Neural progenitor cell (in vitro differentiated cells): ENCODE data around the gene SRGAP2B. TPM values are rescaled to one million over a fixed set of nuclear protein-coding genes. Genes with fewer than 3 reads are reported as not detected.
A peak's percentile ranks its signal among the peaks of the same experiment; 100 is the strongest.
"Not testable (repeated sequence)": the region's sequence is repeated elsewhere in the genome, so short reads cannot be mapped to it uniquely, and the experiment has no call there.

Experiments used
- DNase-seq: peaks from one replicate; pipeline ENCODE4 v3.0.0-alpha.2; 2016; ENCODE audit warnings: low spot score
- H2AFZ ChIP-seq: fragments of 200-600 bp; sonication (generic); replicated peaks from 2 replicates; pipeline ENCODE4 v1.6.1; 2016; ENCODE audit warnings: antibody characterized with exemption
- H3F3A ChIP-seq: fragments of 200-600 bp; sonication (generic); 2 replicates; pipeline ENCODE4 v1.6.1; 2016; ENCODE audit warnings: antibody characterized with exemption, low read depth
- H3K27ac ChIP-seq: fragments of 200-600 bp; sonication (generic); 2 replicates; pipeline ENCODE4 v1.5.1; 2016; ENCODE audit warnings: mild to moderate bottlenecking
- H3K27me3 ChIP-seq: fragments of 200-600 bp; sonication (generic); 2 replicates; pipeline ENCODE4 v1.6.1; 2016; ENCODE audit warnings: mild to moderate bottlenecking, moderate library complexity
- H3K36me3 ChIP-seq: fragments of 200-600 bp; sonication (generic); 2 replicates; pipeline ENCODE4 v1.5.1; 2016
- H3K4me1 ChIP-seq: fragments of 200-600 bp; sonication (generic); 2 replicates; pipeline ENCODE4 v1.6.1; 2016; ENCODE audit warnings: mixed run types
- H3K4me2 ChIP-seq: fragments of 200-600 bp; sonication (generic); 2 replicates; pipeline ENCODE4 v1.6.1; 2016
- H3K4me3 ChIP-seq: fragments of 200-600 bp; sonication (generic); 2 replicates; pipeline ENCODE4 v1.5.1; 2016
- H3K79me2 ChIP-seq: fragments of 200-600 bp; sonication (generic); 2 replicates; pipeline ENCODE4 v1.6.1; 2016; ENCODE audit warnings: low read depth
- H3K9ac ChIP-seq: fragments of 200-600 bp; sonication (generic); 2 replicates; pipeline ENCODE4 v1.6.1; 2016
- H3K9me3 ChIP-seq: fragments of 200-600 bp; sonication (generic); 2 replicates; pipeline ENCODE4 v1.5.1; 2016; ENCODE audit warnings: low read depth
- H4K20me1 ChIP-seq: fragments of 200-600 bp; sonication (generic); 2 replicates; pipeline ENCODE4 v1.6.1; 2016; ENCODE audit warnings: low read depth
- H3K27ac Mint-ChIP-seq: 3 replicates; pipeline ENCODE4 v1.8.0; 2021; ENCODE audit warnings: mixed read lengths
- H3K27me3 Mint-ChIP-seq: 2 replicates; pipeline ENCODE4 v1.8.0; 2022; ENCODE audit warnings: low read depth, mild to moderate bottlenecking, inconsistent platforms, moderate library complexity, mixed read lengths; ENCODE audit not compliant: insufficient read depth
- H3K36me3 Mint-ChIP-seq: 3 replicates; pipeline ENCODE4 v1.8.0; 2021; ENCODE audit warnings: mixed read lengths
- H3K4me1 Mint-ChIP-seq: 3 replicates; pipeline ENCODE4 v1.8.0; 2021; ENCODE audit warnings: mixed read lengths
- H3K4me3 Mint-ChIP-seq: 3 replicates; pipeline ENCODE4 v1.8.0; 2021; ENCODE audit warnings: mild to moderate bottlenecking, moderate library complexity, mixed read lengths
- H3K9me3 Mint-ChIP-seq: 3 replicates; pipeline ENCODE4 v1.8.0; 2020; ENCODE audit warnings: mixed read lengths
- total RNA-seq: library from RNA; depleted of rRNA; stranded (reverse); fragments of >200 nt; gene quantifications from 2 replicates; pipeline ENCODE4 v1.2.3, GENCODE V29; 2015; ENCODE audit warnings: low replicate concordance

Gene SRGAP2B
- total RNA-seq: 19.1 and 35.9 TPM in 2 replicates

DNA sequence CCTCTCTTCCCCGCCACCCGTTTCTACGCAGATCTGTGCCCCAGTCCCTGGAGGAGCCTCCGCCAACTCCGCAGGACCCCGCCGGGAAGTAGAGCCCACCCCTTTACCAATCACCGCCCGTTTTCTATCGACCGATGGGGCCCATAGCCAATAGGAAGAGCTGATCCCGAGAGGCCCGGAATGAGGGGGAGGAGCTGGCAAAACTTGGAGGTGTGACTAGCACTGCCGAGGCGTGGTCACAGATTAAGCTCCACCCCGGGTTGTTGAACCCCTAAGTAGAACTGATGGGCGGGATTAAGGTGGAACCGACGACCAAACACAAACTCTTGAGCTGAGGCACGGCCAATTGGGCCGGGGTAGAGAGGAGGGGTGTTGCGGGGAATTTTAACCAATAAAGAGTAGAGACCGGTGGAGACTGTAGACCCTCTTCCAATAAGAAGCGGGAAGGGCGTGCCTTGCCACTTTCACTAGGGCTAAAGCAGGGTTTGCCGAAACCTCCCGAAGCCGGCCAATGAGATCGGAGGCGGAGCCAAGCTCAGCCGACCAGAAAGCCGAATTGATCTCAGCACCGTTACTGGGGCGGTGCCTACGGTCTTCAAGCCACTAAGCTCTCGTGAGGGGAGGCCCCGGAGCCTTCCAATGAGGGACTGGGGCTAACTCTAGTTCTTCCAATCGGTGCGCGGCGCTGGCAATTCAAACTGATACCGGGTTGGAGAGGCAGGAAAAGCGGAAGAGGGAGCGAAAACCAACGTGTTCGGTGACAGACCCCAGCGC lies at the start of gene SRGAP2B, which contains the start of gene FAM72D:
Gene SRGAP2B, minus strand, starts transcription at position 45 of the 774 bp plus-strand sequence. CDS start 2,427 bp downstream, outside the sequence.
Gene FAM72D, plus strand, starts transcription at position 691 of the 774 bp plus-strand sequence. CDS start 874 bp downstream, outside the sequence.
- not testable (repeated sequence) for H3K36me3 Mint-ChIP-seq, H4K20me1 ChIP-seq, H3K9ac ChIP-seq, H3F3A ChIP-seq, H3K27ac Mint-ChIP-seq, H2AFZ ChIP-seq, H3K36me3 ChIP-seq, DNase-seq, H3K27ac ChIP-seq, H3K27me3 ChIP-seq, H3K27me3 Mint-ChIP-seq, H3K9me3 ChIP-seq, H3K4me1 Mint-ChIP-seq, H3K4me1 ChIP-seq, H3K79me2 ChIP-seq, H3K9me3 Mint-ChIP-seq
- Histone ChIP-seq H3K4me3 (peak within 1 kb of the TSS; percentile 48), H3K4me2 (peak within 1 kb of the TSS; percentile 67)
- peak within 1 kb of the TSS; percentile 74 for H3K4me3 Mint-ChIP-seq

DNA sequence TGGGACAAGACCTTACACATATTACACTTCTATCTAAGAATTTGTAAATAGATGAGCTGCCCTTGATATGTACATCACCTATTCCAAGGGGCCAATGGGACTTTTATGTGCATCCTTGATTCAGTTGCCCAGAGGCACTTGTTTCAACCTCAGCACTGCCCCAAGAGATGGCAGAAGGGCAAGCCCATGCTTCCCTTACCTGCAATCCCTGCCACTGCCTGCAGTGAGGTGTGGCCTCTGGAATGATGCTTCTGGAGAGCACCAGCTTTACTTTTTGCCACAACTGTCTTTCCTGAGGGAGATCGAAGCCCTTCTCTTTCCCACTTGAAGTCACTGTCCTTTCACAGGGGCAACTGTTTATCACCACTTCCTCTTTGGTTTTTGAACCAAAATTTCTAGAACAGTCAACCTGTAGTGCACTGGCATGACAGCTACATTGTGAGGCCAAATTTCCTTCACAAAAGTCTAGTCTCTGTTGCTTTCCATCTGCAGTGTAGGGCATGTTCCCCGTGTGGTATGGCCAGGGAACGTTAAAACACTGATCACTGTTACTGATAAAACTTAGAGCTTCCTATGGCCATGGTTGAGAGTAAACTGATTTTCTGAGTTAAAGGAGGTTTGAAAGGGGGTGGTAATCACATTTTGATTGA lies 49.3 kb upstream of the SRGAP2B start:
- not testable (repeated sequence) for H3K27me3 Mint-ChIP-seq, DNase-seq, H3K27me3 ChIP-seq, H3K36me3 Mint-ChIP-seq, H3K9me3 Mint-ChIP-seq, H3K9ac ChIP-seq, H3K9me3 ChIP-seq, H4K20me1 ChIP-seq, H3K36me3 ChIP-seq, H3K4me3 Mint-ChIP-seq, H3K27ac Mint-ChIP-seq, H3F3A ChIP-seq, H3K4me1 Mint-ChIP-seq, H3K4me3 ChIP-seq, H2AFZ ChIP-seq, H3K4me2 ChIP-seq, H3K27ac ChIP-seq, H3K79me2 ChIP-seq, H3K4me1 ChIP-seq

DNA sequence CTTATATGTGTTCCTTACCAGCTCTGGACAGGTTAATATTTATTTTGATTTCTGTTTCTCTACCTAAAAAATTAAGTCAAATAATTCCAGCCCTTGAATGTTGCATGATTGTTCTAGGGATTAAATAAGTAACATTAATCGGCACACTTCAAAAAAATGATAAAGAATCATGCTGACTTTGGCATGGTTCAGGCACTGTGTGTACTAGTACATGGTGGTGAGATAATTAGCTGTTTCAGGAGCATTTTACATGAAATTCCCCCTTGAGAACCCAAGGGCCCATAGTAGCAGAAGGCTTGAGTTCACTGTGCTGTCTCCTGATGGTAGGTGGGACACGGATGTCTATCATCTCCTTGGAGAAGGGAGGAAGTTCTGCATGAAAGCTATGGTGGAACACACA lies 45.4 kb upstream of the SRGAP2B start:
- not testable (repeated sequence) for H3K27me3 ChIP-seq, H3K4me1 ChIP-seq, H3K9me3 Mint-ChIP-seq, H3K27ac ChIP-seq, H3K36me3 ChIP-seq, H3K4me1 Mint-ChIP-seq, H3K4me3 ChIP-seq, H3K9me3 ChIP-seq, H4K20me1 ChIP-seq, H3K9ac ChIP-seq, H3K4me2 ChIP-seq, H3K27me3 Mint-ChIP-seq, H2AFZ ChIP-seq, H3K79me2 ChIP-seq, H3F3A ChIP-seq, DNase-seq, H3K36me3 Mint-ChIP-seq, H3K4me3 Mint-ChIP-seq, H3K27ac Mint-ChIP-seq

DNA sequence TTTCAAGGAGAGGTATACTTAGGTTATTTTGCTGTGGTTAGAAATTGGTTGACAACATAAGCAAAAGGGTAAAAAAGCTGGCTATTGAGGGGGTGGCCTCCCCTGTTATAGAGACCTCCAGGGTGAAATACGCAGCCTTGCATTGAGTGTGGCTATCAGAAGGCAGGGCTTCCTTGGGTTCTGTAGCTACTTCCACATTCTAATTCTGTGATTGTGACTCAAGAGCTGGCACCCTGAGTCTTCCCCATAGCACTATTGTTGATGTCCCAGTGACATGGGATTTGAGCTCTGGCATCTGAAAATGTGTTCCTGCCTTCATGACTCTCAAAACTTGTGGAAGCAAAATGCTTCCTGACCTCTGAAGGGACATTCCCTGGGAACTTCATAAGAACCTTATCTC lies 39.3 kb upstream of the SRGAP2B start:
- H3K4me3 Mint-ChIP-seq, H3K9me3 Mint-ChIP-seq, DNase-seq, H3K27ac Mint-ChIP-seq, H3K4me1 Mint-ChIP-seq, H3K36me3 ChIP-seq, H3K79me2 ChIP-seq, H3K9ac ChIP-seq, H3K36me3 Mint-ChIP-seq, H3K4me1 ChIP-seq, H3F3A ChIP-seq, H3K27ac ChIP-seq, H4K20me1 ChIP-seq, H2AFZ ChIP-seq, H3K27me3 Mint-ChIP-seq, H3K4me3 ChIP-seq, H3K4me2 ChIP-seq, H3K27me3 ChIP-seq, H3K9me3 ChIP-seq: not testable (repeated sequence)

DNA sequence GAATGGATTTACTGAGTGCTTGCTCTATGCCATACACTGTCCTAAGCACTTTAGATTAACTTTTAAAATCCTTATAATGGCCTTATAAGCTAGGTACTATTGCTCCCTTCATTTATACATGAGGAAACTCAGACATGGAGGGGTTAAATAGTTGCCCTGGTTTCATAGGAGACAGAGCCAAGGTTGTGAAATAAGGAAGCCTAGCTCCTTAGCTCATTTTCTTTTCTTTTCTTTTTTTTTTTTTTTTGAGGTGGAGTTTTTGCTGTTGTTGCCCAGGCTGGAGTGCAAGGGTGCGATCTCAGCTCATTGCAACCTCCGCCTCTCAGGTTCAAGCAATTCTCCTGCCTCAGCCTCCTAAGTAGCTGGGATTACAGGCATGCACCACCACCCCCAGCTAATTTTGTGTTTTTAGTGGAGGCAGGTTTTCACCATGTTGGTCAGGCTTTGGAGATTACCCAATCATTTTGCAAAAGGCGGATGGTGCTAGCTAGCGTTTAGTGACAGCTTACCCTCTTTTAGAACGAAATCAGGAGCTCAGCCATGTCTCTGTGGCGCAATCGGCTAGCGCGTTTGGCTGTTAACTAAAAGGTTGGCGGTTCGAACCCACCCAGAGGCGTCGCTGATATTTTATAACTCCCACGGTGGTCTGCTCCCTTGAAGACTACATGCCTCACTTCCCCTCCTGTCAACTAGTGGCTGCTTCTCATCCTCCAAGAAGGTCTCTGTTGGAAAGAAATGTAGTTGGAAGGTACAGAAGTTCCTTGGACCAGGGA lies 33.8 kb upstream of the SRGAP2B start:
- DNase-seq: peak; percentile 1
- H3K9me3 Mint-ChIP-seq, H3K27ac ChIP-seq, H2AFZ ChIP-seq, H3K79me2 ChIP-seq, H3K27me3 Mint-ChIP-seq, H3K4me1 ChIP-seq, H3K36me3 Mint-ChIP-seq, H3K4me2 ChIP-seq, H4K20me1 ChIP-seq, H3K4me3 Mint-ChIP-seq, H3K27me3 ChIP-seq, H3K36me3 ChIP-seq, H3K4me1 Mint-ChIP-seq, H3K27ac Mint-ChIP-seq, H3K4me3 ChIP-seq, H3K9ac ChIP-seq, H3K9me3 ChIP-seq, H3F3A ChIP-seq: not testable (repeated sequence)

DNA sequence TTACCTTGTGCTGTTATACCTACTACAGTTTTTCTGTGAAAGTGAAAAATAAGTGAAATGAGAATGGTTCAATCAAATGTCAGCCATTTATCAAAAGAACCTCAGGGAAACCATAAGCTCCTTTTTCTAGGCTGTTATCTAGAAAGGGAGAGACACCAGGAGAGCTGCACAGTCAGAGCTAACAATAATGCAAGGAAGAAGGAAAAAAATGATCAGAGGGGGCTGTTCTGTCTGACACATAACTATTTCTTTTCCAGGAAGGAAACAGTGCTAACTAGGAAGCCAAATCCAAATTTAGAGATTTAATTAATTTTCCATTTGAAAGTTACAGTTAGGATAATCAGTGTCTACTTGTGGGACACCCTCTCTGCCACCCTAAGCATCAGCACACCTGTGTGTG lies 32.0 kb upstream of the SRGAP2B start:
- not testable (repeated sequence) for H3K4me1 Mint-ChIP-seq, H3K9me3 ChIP-seq, H3K9me3 Mint-ChIP-seq, H3K36me3 Mint-ChIP-seq, H3K27ac ChIP-seq, H3K4me3 Mint-ChIP-seq, H3K27me3 Mint-ChIP-seq, H3K36me3 ChIP-seq, H3K27me3 ChIP-seq, H2AFZ ChIP-seq, H3K9ac ChIP-seq, H3K4me1 ChIP-seq, H3K4me2 ChIP-seq, H3K79me2 ChIP-seq, DNase-seq, H3F3A ChIP-seq, H4K20me1 ChIP-seq, H3K4me3 ChIP-seq, H3K27ac Mint-ChIP-seq

DNA sequence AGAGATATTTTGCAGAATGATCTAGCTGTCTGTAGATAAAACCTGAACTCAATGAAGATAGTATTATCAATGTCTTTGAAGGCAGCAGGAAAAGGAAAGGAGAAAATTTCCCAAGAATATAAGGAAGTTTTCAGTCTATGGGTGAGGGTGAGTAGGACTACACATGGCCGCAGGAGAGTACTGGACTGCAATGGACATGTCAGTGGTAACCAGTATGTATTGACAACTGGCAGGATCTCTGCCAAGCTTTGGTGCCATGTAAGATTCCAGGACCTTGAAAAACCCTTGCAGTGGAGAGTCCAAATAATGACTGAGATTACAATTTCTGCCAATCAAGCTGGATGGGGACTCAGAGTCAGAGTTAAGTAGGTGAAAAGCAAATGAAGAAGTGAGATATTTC lies 30.0 kb upstream of the SRGAP2B start:
- not testable (repeated sequence) for H3K4me1 Mint-ChIP-seq, H3K9me3 Mint-ChIP-seq, H3K27ac Mint-ChIP-seq

More for the DNA sequence above, 30.0 kb upstream of the SRGAP2B start:
- not testable (repeated sequence) for H3K79me2 ChIP-seq, H3K27me3 Mint-ChIP-seq, H3K4me1 ChIP-seq, H3K27me3 ChIP-seq, H3K4me2 ChIP-seq, H3K27ac ChIP-seq, H3F3A ChIP-seq, H4K20me1 ChIP-seq, H3K4me3 ChIP-seq, H2AFZ ChIP-seq, H3K36me3 ChIP-seq, H3K4me3 Mint-ChIP-seq, H3K9me3 ChIP-seq, H3K36me3 Mint-ChIP-seq, H3K9ac ChIP-seq, DNase-seq
